Gastroesophageal sphincter (tissue), 4 donors: ENCODE results near the gene ATXN2L. TPM values are rescaled to one million over a fixed set of nuclear protein-coding genes. Genes with fewer than 3 reads are reported as not detected.

Experiments used
- ATAC-seq: fragments of 150-250 bp; one replicate; pipeline ENCODE4 v1.9.1; 2016; ENCODE audit warnings: mild to moderate bottlenecking, moderate library complexity
- H3K27ac ChIP-seq, 4 donors: fragments of 200-600 bp; sonication (generic) in 3 of 4; 1 replicate in 3 of 4; 2 replicates in 1 of 4; pipeline ENCODE4 v1.5.1; 2016 to 2019
- H3K27me3 ChIP-seq: fragments of 200-600 bp; sonication (generic); one replicate; pipeline ENCODE4 v1.5.1; 2019
- H3K36me3 ChIP-seq, 2 donors: fragments of 200-600 bp; sonication (generic); one replicate each; pipeline ENCODE4 v1.5.1; 2019; ENCODE audit warnings: control low read depth in 1 of 2
- H3K4me1 ChIP-seq, 3 donors: fragments of 200-600 bp; sonication (generic); 1 replicate in 2 of 3; 2 replicates in 1 of 3; pipeline ENCODE4 v1.5.1; 2016 to 2019; ENCODE audit warnings: control low read depth in 2 of 3
- H3K4me3 ChIP-seq, 2 donors: fragments of 200-600 bp; sonication (generic); one replicate each; pipeline ENCODE4 v1.5.1; 2019; ENCODE audit warnings: mild to moderate bottlenecking in 1 of 2, moderate library complexity in 1 of 2
- H3K9me3 ChIP-seq, 3 donors: fragments of 200-600 bp; sonication (generic); one replicate each; pipeline ENCODE4 v1.5.1; 2017 to 2019; ENCODE audit warnings: control low read depth in 2 of 3
- EP300 ChIP-seq: sonication (generic); formaldehyde crosslinking; IDR thresholded peaks from one replicate; pipeline ENCODE4 v1.6.1; 2017; ENCODE audit warnings: antibody characterized with exemption, mild to moderate bottlenecking
- POLR2A ChIP-seq, 2 donors: fragments of 450-650 bp; IDR thresholded peaks; one replicate each; pipeline ENCODE4 v1.6.1; 2017; ENCODE audit warnings: antibody characterized with exemption in 2 of 2, mild to moderate bottlenecking in 2 of 2, moderate library complexity in 1 of 2
- POLR2AphosphoS5 ChIP-seq: sonication (generic); formaldehyde crosslinking; IDR thresholded peaks from one replicate; pipeline ENCODE4 v1.6.1; 2017; ENCODE audit warnings: antibody characterized with exemption
- WGBS, 2 donors: methylation state at CpG; one replicate each; pipeline ENCODE4 v1.1.5; 2018; ENCODE audit warnings: low coverage in 1 of 2; 5-methylcytosine and 5-hydroxymethylcytosine counted together
- total RNA-seq, 4 donors: library from RNA; depleted of rRNA; stranded (reverse); fragments of >200 nt; gene quantifications; one replicate each; pipeline ENCODE4 v1.1.0, GENCODE V29; 2016
- TF ChIP-seq, protein P1 (sequence below), 4 experiments: fragments of 200-600 bp in 2 of 4; fragments of 450-650 bp in 2 of 4; sonication (generic) in 1 of 4; IDR thresholded peaks; one replicate each; pipeline ENCODE4 v1.5.1; 2017 to 2019; ENCODE audit warnings: antibody characterized with exemption in 4 of 4, mild to moderate bottlenecking in 2 of 4, moderate library complexity in 2 of 4

The ATXN2L gene
- total RNA-seq, 4 donors from 2014 or later: 44.4 to 65.1 (median 56.9) TPM

DNA sequence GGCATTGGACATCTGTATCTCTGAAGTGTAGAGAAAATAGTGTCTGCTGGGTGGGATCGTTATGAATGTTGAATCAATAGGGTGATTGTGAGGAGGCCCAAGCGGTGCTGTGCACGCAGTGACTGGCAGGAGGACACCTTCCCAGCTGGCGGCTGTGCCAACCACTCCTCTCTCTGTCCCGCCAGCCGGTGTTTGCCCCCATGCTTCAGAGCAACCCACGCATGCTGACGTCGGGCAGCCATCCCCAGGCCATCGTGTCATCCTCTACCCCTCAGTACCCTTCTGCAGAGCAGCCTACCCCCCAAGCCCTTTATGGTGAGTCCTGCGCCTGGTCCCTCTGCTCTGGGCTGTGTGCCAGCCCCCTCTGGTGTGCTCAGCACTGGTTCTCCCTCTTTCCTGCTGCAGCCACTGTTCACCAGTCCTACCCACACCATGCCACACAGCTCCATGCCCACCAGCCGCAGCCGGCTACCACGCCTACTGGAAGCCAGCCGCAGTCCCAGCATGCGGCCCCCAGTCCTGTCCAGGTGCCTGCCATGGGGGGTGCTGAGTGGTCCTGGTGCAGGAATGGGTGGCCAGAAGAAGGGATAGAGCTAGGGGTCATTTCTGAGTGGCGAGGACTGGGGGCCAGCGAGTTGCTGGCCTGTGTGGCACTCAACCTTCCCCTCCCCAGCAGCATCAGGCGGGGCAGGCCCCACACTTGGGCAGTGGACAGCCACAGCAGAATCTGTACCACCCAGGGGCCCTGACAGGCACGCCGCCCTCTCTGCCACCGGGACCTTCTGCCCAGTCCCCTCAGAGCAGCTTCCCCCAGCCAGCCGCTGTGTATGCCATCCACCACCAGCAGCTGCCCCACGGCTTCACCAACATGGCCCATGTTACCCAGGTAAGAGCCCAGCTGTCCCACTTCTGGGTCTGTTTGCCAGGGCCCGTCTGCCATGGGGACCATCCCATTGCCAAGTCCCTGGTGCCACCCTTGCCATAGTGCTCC lies 12.4 kb downstream of the ATXN2L start:
- H3K36me3 ChIP-seq: peaks cover 3 to 79% of the 10 kb centered on the region in 2 donors
- TF ChIP-seq POLR2AphosphoS5: no peak
- no peak for TF ChIP-seq POLR2A (IDR thresholded peaks at IDR 0.05)
- TF ChIP-seq, protein P1, sequence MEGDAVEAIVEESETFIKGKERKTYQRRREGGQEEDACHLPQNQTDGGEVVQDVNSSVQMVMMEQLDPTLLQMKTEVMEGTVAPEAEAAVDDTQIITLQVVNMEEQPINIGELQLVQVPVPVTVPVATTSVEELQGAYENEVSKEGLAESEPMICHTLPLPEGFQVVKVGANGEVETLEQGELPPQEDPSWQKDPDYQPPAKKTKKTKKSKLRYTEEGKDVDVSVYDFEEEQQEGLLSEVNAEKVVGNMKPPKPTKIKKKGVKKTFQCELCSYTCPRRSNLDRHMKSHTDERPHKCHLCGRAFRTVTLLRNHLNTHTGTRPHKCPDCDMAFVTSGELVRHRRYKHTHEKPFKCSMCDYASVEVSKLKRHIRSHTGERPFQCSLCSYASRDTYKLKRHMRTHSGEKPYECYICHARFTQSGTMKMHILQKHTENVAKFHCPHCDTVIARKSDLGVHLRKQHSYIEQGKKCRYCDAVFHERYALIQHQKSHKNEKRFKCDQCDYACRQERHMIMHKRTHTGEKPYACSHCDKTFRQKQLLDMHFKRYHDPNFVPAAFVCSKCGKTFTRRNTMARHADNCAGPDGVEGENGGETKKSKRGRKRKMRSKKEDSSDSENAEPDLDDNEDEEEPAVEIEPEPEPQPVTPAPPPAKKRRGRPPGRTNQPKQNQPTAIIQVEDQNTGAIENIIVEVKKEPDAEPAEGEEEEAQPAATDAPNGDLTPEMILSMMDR (IDR thresholded peaks at IDR 0.05): no peak
- H3K9me3 ChIP-seq: no peaks in the 10 kb centered on the region
- no peaks in the 10 kb centered on the region for H3K27me3 ChIP-seq
- WGBS, 2 donors: 80 to 91% methylated on average over 5 to 14 of the region's 25 CpGs
- no peak overlapping the region for H3K27ac ChIP-seq
- H3K4me3 ChIP-seq: no peak overlapping the region
- peaks cover 0 to 16% (median 0%) of the 10 kb centered on the region in 3 donors for H3K4me1 ChIP-seq
- ATAC-seq: no peak

DNA sequence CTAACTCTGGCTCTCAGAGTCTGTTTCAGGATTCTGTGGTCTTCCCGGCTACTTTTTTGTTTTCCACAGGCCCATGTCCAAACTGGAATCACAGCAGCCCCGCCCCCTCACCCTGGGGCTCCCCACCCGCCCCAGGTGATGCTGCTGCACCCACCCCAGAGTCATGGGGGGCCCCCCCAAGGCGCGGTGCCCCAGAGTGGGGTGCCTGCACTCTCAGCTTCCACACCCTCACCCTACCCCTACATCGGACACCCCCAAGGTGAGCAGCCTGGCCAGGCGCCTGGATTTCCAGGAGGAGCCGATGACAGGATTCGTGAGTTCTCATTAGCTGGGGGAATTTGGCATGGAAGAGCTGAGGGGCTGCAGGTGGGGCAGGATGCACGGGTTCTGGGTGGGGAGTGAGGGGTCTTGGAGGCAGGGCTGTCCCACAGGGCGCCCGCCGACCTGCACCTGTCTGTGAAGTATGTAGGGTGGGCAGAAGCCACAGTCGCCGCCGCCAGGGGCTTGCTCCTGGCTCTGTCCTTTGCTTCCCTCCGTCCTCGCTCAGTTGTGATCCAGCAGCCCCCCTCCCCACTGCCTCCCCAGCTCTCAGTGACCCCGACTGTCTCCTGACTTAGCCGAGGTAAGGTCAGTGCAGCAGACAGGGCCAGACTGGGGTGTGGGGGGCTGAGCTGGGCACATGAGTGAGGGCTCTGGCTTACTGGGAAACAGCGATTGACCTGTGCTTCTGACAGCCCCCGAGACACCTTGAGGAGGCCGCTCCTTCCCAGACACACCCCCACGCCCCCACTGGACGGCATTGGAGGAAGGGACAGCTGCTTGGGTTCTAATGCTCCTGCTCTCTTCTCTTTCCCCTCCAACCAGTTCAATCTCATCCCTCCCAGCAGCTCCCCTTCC lies 13.3 kb downstream of the ATXN2L start:
- H3K36me3 ChIP-seq: peaks cover 3 to 70% of the 10 kb centered on the region in 2 donors

DNA sequence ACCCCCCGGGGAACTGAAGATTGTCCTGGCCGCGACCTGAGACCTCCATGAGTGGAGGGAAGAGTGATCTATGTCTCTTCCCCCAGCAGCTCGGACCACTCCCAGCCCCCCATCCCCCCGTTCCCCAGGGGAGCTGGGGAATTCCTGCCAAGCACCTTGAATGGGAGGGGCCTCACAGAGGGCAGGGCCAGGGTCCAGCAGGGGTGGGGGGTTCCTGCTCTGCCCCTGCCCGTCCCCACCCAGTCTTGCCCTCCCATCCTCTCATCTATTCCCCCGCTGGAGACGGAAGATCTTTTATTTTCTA lies 13.9 kb downstream of the ATXN2L start:
- no peaks in the 10 kb centered on the region for H3K27me3 ChIP-seq
- no peaks in the 10 kb centered on the region for H3K9me3 ChIP-seq
- TF ChIP-seq POLR2AphosphoS5: no peak
- no peak for TF ChIP-seq POLR2A (IDR thresholded peaks at IDR 0.05)
- TF ChIP-seq EP300: no peak
- TF ChIP-seq, protein P1 (IDR thresholded peaks at IDR 0.05): no peak
- H3K4me3 ChIP-seq: no peak overlapping the region
- peaks cover 3 to 69% of the 10 kb centered on the region in 2 donors for H3K36me3 ChIP-seq
- no peak overlapping the region for H3K27ac ChIP-seq
- ATAC-seq: no peak
- WGBS, 2 donors: 92% methylated on average over 5 of the region's 8 CpGs; no CpG with 5 or more reads in 1 of the 2 donors
- H3K4me1 ChIP-seq: peaks cover 0 to 12% (median 0%) of the 10 kb centered on the region in 3 donors

More for the DNA sequence above, 13.3 kb downstream of the ATXN2L start:
- no peak for ATAC-seq
- TF ChIP-seq POLR2A (IDR thresholded peaks at IDR 0.05) (no peak), POLR2AphosphoS5 (no peak), EP300 (no peak)
- TF ChIP-seq, protein P1 (IDR thresholded peaks at IDR 0.05): no peak
- no CpG with 5 or more reads among the region's 25 CpGs for WGBS, 2 donors
- no peak overlapping the region for H3K4me3 ChIP-seq
- H3K27ac ChIP-seq: no peak overlapping the region
- H3K9me3 ChIP-seq: no peaks in the 10 kb centered on the region
- no peaks in the 10 kb centered on the region for H3K27me3 ChIP-seq
- peaks cover 0 to 12% (median 0%) of the 10 kb centered on the region in 3 donors for H3K4me1 ChIP-seq

DNA sequence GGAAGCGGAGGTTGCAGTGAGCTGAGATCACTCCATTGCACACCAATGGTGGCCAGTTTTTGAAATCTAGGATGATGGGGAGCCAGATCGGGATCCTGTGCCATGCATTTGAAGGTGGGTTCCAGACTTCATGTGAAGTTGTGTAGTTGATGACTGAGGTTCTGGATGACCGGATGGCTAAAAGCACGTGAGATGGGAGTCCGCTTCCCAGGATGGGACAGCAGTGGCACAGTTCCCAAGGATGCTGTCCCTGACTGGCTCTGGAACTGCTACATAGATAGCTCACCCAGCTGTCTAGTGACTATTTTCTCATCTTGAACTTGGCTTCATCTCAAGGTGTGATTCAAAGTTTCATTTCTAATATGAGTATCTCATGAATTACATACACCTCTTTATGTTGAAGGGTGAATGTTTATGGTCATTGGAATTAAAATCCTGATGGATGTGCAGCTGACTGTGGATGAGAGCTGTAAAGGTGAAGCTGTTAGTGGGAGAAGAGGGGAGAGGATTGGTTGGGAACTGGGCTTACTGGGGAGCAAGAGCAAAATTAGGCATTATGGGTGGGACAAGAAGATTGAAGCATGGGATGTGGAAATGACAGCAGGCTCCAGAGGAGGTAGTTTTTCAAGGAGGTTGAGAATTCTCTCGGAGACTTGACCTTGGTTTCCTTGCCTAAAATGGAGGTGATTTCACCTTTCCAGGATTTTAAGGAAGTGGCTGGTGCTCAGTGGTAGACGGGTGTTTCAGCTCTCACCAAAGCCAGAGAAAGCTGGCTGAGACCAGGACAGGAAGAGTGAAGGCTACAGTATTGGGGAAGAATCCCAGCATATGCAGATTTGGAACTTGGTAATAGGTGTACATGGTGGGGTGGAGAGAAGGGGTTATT lies 15.1 kb downstream of the ATXN2L start:
- Histone ChIP-seq H3K4me3 (no peak overlapping the region), H3K27ac (no peak overlapping the region), H3K27me3 (no peaks in the 10 kb centered on the region), H3K9me3 (no peaks in the 10 kb centered on the region), H3K4me1 (peaks cover 0 to 12% (median 0%) of the 10 kb centered on the region in 3 donors), H3K36me3 (peaks cover 3 to 69% of the 10 kb centered on the region in 2 donors)
- ATAC-seq: no peak
- TF ChIP-seq, protein P1 (IDR thresholded peaks at IDR 0.05): no peak
- TF ChIP-seq POLR2A (IDR thresholded peaks at IDR 0.05) (no peak), POLR2AphosphoS5 (no peak), EP300 (no peak)
- 87 to 90% methylated on average over 3 to 7 of the region's 7 CpGs for whole genome bisulfite sequencing, 2 donors
